GM23338 (cell line): ENCODE measurements around the gene PIEZO2. TPM values are rescaled to one million over a fixed set of nuclear protein-coding genes. Genes with fewer than 3 reads are reported as not detected.

ENCODE experiments used
- ATAC-seq: fragments of 200-7000 bp; cut with Tn5 transposase; 3 replicates; pipeline ENCODE4 v1.9.1; 2020
- DNase-seq: peaks from one replicate; pipeline ENCODE4 v3.0.0-alpha.2; 2015; ENCODE audit warnings: low spot score
- H2AFZ ChIP-seq: fragments of 200-600 bp; sonication (generic); 2 replicates; pipeline ENCODE4 v1.8.0; 2016; ENCODE audit warnings: antibody characterized with exemption, mild to moderate bottlenecking, moderate library complexity
- H3F3A ChIP-seq: fragments of 200-600 bp; sonication (generic); replicated peaks from 2 replicates; pipeline ENCODE4 v1.8.0; 2017; ENCODE audit warnings: antibody characterized with exemption, mixed run types, low read depth
- H3K27ac ChIP-seq: fragments of 200-600 bp; sonication (generic); 2 replicates; pipeline ENCODE4 v1.6.1; 2016; ENCODE audit warnings: low read depth
- H3K27me3 ChIP-seq: fragments of 200-600 bp; sonication (generic); 2 replicates; pipeline ENCODE4 v1.8.0; 2016; ENCODE audit warnings: mild to moderate bottlenecking, mixed run types, moderate library complexity; ENCODE audit not compliant: insufficient read depth
- H3K36me3 ChIP-seq: fragments of 200-600 bp; sonication (generic); 2 replicates; pipeline ENCODE4 v1.8.0; 2016; ENCODE audit warnings: mild to moderate bottlenecking; ENCODE audit not compliant: insufficient read depth
- H3K4me1 ChIP-seq: fragments of 200-600 bp; sonication (generic); 2 replicates; pipeline ENCODE4 v1.8.0; 2016; ENCODE audit warnings: mild to moderate bottlenecking, moderate library complexity; ENCODE audit not compliant: insufficient read depth
- H3K4me2 ChIP-seq: fragments of 200-600 bp; sonication (generic); 2 replicates; pipeline ENCODE4 v1.7.1; 2017; ENCODE audit warnings: mixed run types
- H3K4me3 ChIP-seq: fragments of 200-600 bp; sonication (generic); 2 replicates; pipeline ENCODE4 v1.6.1; 2016; ENCODE audit warnings: mixed run types
- H3K79me2 ChIP-seq: fragments of 200-600 bp; sonication (generic); replicated peaks from 2 replicates; pipeline ENCODE4 v1.8.0; 2017; ENCODE audit warnings: mild to moderate bottlenecking; ENCODE audit not compliant: insufficient read depth
- H3K9me2 ChIP-seq: fragments of 200-600 bp; sonication (generic); 2 replicates; pipeline ENCODE4 v1.8.0; 2017; ENCODE audit not compliant: insufficient read depth
- H4K20me1 ChIP-seq: fragments of 200-600 bp; sonication (generic); replicated peaks from 2 replicates; pipeline ENCODE4 v1.8.0; 2017; ENCODE audit warnings: mild to moderate bottlenecking; ENCODE audit not compliant: insufficient read depth
- H3K27ac Mint-ChIP-seq: 2 replicates; pipeline ENCODE4 v1.8.0; 2020; ENCODE audit warnings: inconsistent platforms, mild to moderate bottlenecking, moderate library complexity, mixed read lengths
- H3K27me3 Mint-ChIP-seq: 3 replicates; pipeline ENCODE4 v1.8.0; 2022; ENCODE audit warnings: low read depth, mild to moderate bottlenecking, moderate library complexity, mixed read lengths, inconsistent platforms; ENCODE audit not compliant: insufficient read depth, poor library complexity
- H3K36me3 Mint-ChIP-seq: 3 replicates; pipeline ENCODE4 v1.8.0; 2021; ENCODE audit warnings: low read depth, mild to moderate bottlenecking, inconsistent platforms, moderate library complexity, mixed read lengths
- H3K4me1 Mint-ChIP-seq: 3 replicates; pipeline ENCODE4 v1.8.0; 2020; ENCODE audit warnings: mild to moderate bottlenecking, inconsistent platforms, mixed read lengths
- H3K4me3 Mint-ChIP-seq: 3 replicates; pipeline ENCODE4 v1.8.0; 2021; ENCODE audit warnings: moderate library complexity, mild to moderate bottlenecking, inconsistent platforms, mixed read lengths
- H3K9me3 Mint-ChIP-seq: 3 replicates; pipeline ENCODE4 v1.8.0; 2020; ENCODE audit warnings: moderate library complexity, mild to moderate bottlenecking, inconsistent platforms, mixed read lengths
- CREB1 ChIP-seq: fragments of 250-450 bp; sonication (Bioruptor Pico); IDR thresholded peaks from 2 replicates; pipeline ENCODE4 v1.5.0; 2020; ENCODE audit warnings: low read depth, mild to moderate bottlenecking, moderate library complexity
- CTCF ChIP-seq, 2 experiments: fragments of 200-600 bp in 1 of 2; sonication (generic) in 1 of 2; conservative IDR thresholded peaks; 2 replicates each; pipeline versions ENCODE4 v1.5.1 to v1.6.1; 2016 to 2017; ENCODE audit warnings: antibody characterized with exemption in 2 of 2, low read depth in 2 of 2, mild to moderate bottlenecking in 2 of 2, moderate library complexity in 1 of 2
- ETS1 ChIP-seq: IDR thresholded peaks from 2 replicates; pipeline ENCODE4 v1.6.1; 2016; ENCODE audit warnings: antibody characterized with exemption
- EZH2 ChIP-seq: fragments of 200-600 bp; sonication (generic); IDR thresholded peaks from one replicate; pipeline ENCODE4 v1.8.0; 2017; ENCODE audit warnings: antibody characterized with exemption, mild to moderate bottlenecking, low read depth; ENCODE audit not compliant: unreplicated experiment
- EZH2phosphoT487 ChIP-seq: fragments of 200-600 bp; sonication (generic); IDR thresholded peaks from one replicate; pipeline ENCODE4 v1.8.1; 2018; ENCODE audit warnings: antibody characterized with exemption; ENCODE audit not compliant: unreplicated experiment
- JUNB ChIP-seq: IDR thresholded peaks from one replicate; pipeline ENCODE4 v1.6.1; 2016; ENCODE audit warnings: antibody characterized with exemption; ENCODE audit not compliant: unreplicated experiment
- NANOG ChIP-seq: IDR thresholded peaks from 2 replicates; pipeline ENCODE4 v1.6.1; 2016; ENCODE audit warnings: antibody characterized with exemption, borderline replicate concordance
- POLR2AphosphoS5 ChIP-seq: IDR thresholded peaks from 2 replicates; pipeline ENCODE4 v1.6.1; 2016; ENCODE audit warnings: antibody characterized with exemption, low read depth
- REST ChIP-seq: IDR thresholded peaks from one replicate; pipeline ENCODE4 v1.6.1; 2018; ENCODE audit warnings: antibody characterized with exemption; ENCODE audit not compliant: unreplicated experiment
- STAT1 ChIP-seq: IDR thresholded peaks from one replicate; pipeline ENCODE4 v1.6.1; 2016; ENCODE audit warnings: antibody characterized with exemption; ENCODE audit not compliant: unreplicated experiment
- ZNF114 ChIP-seq: fragments of 250-450 bp; sonication (Bioruptor Pico); IDR thresholded peaks from 2 replicates; pipeline ENCODE4 v1.5.0; 2020; ENCODE audit warnings: mild to moderate bottlenecking, moderate library complexity
- ZNF331 ChIP-seq: fragments of 250-450 bp; sonication (Bioruptor Pico); IDR thresholded peaks from 2 replicates; pipeline ENCODE4 v1.5.0; 2020; ENCODE audit warnings: low read depth, mild to moderate bottlenecking, moderate library complexity
- ZNF462 ChIP-seq: fragments of 250-450 bp; sonication (Bioruptor Pico); IDR thresholded peaks from 2 replicates; pipeline ENCODE4 v1.5.0; 2020; ENCODE audit warnings: mild to moderate bottlenecking, moderate library complexity
- polyA plus RNA-seq: library from polyadenylated mRNA; unstranded; fragments of >200 nt; fragmentation: Nextera tagmentation; extraction: Ambion mirVana; gene quantifications from 2 replicates; pipeline ENCODE4 v1.2.1, GENCODE V29; 2016
- total RNA-seq: library from RNA; depleted of rRNA; stranded (reverse); fragments of >200 nt; shearing (Covaris generic); gene quantifications from 2 replicates; pipeline ENCODE4 v1.2.3, GENCODE V29; 2014

Gene PIEZO2
- total and polyA plus RNA-seq, 2 experiments from 2014 or later, result 4.8 to 8.2 TPM

- H3K79me2 ChIP-seq, result no peaks in the 10 kb centered on the region
Measured at GRCh38 chr18:11000071-11000470, 149.3 kb downstream of the PIEZO2 start.

More at GRCh38 chr18:11000071-11000470, 149.3 kb downstream of the PIEZO2 start:
- Histone ChIP-seq H3K4me3 (no peak overlapping the region), H3K9me2 (no peaks in the 10 kb centered on the region), H3K36me3 (peaks cover 7% of the 10 kb centered on the region; the same call in 1 of the 2 replicates), H2AFZ (no peak overlapping the region), H3K4me2 (no peak overlapping the region), H3K27ac (no peak overlapping the region), H4K20me1 (no peaks in the 10 kb centered on the region), H3F3A (no peaks in the 10 kb centered on the region), H3K4me1 (peaks cover 5% of the 10 kb centered on the region; the same call in 1 of the 2 replicates), H3K27me3 (no peaks in the 10 kb centered on the region)
- H3K27me3 Mint-ChIP-seq, result no peaks in the 10 kb centered on the region
- DNase-seq, result no peak
- H3K36me3 Mint-ChIP-seq, result peaks cover 20% of the 10 kb centered on the region; the same call in 2 of the 3 replicates
- ATAC-seq, result no peak
- peaks cover 8% of the 10 kb centered on the region; the same call in 2 of the 3 replicates for H3K4me1 Mint-ChIP-seq
- H3K4me3 Mint-ChIP-seq, result no peak overlapping the region
- H3K9me3 Mint-ChIP-seq, result peaks cover 15% of the 10 kb centered on the region; the same call in 2 of the 3 replicates
- TF ChIP-seq ZNF114 (CRISPR knock-in tag) (no peak), CTCF (conservative IDR thresholded peaks at IDR 0.05; ENCODE audit: low read depth in 2 of 2) (no peak), ZNF462 (CRISPR knock-in tag) (no peak), ZNF331 (CRISPR knock-in tag) (no peak), STAT1 (no peak), CREB1 (CRISPR knock-in tag) (no peak), REST (no peak), EZH2phosphoT487 (no peak), JUNB (no peak), POLR2AphosphoS5 (no peak), EZH2 (no peak), NANOG (no peak), ETS1 (no peak)
- H3K27ac Mint-ChIP-seq, result no peak overlapping the region
